GM12878 (cell line): ENCODE measurements around the gene GOPC. TPM values are rescaled to one million over a fixed set of nuclear protein-coding genes. Genes with fewer than 3 reads are reported as not detected.

Experiments used
- ATAC-seq: fragments of 200-7000 bp; cut with Tn5 transposase; 3 replicates; pipeline ENCODE4 v1.9.1; 2020; ENCODE audit warnings: mild to moderate bottlenecking, moderate library complexity
- BruUV-seq: library from RNA; stranded (reverse); fragments of 400-500 nt; replicated peaks from 2 replicates; lab custom pipeline; 2021; lab: Mats Ljungman, UMichigan
- CTCF ChIA-PET: fragments of 300-600 bp; sonication (Branson Sonifier 250); formaldehyde crosslinking; extraction: SDS; loops from one replicate; lab custom pipeline; 2021; ENCODE audit warnings: inconsistent platforms; lab: Yijun Ruan, JAX
- POLR2A ChIA-PET: fragments of 350-600 bp; formaldehyde crosslinking; extraction: SDS; loops from one replicate; lab custom pipeline; 2021; ENCODE audit warnings: inconsistent platforms; lab: Charles Lee
- RAD21 ChIA-PET: fragments of 300-600 bp; sonication (Branson Sonifier 250); formaldehyde crosslinking; loops from one replicate; lab custom pipeline; 2023; ENCODE audit warnings: antibody characterized with exemption; ENCODE audit not compliant: unreplicated experiment; lab: Charles Lee
- SMC1A ChIA-PET: fragments of 300-600 bp; sonication (Branson Sonifier 250); formaldehyde crosslinking; loops from one replicate; lab custom pipeline; 2023; ENCODE audit not compliant: unreplicated experiment, uncharacterized antibody; lab: Charles Lee
- DNase-seq: peaks from one replicate; pipeline ENCODE4 v3.0.0-alpha.2; 2011; ENCODE audit warnings: low read depth, low spot score
- FAIRE-seq: peaks from 3 replicates; lab custom pipeline; 2011; peaks lifted over from hg19 to GRCh38; lab: Jason Lieb, UNC
- H2AFZ ChIP-seq: 2 replicates; pipeline ENCODE4 v1.6.0; 2011; ENCODE audit warnings: low read depth, low read length, control low read depth; ENCODE audit not compliant: control insufficient read depth
- H3K27ac ChIP-seq: 2 replicates; pipeline ENCODE4 v1.5.1; 2011; ENCODE audit warnings: control low read depth; ENCODE audit not compliant: control insufficient read depth, insufficient read depth
- H3K27me3 ChIP-seq, 2 experiments: replicated peaks in 1 of 2; 2 replicates each; pipeline versions ENCODE4 v1.6.0 to v1.6.1; 2011; ENCODE audit warnings: low read length in 1 of 2; ENCODE audit not compliant: control insufficient read depth in 2 of 2, insufficient read depth in 2 of 2
- H3K36me3 ChIP-seq, 2 experiments: 2 replicates each; pipeline ENCODE4 v1.5.1; 2011; ENCODE audit warnings: low read length in 1 of 2; ENCODE audit not compliant: control insufficient read depth in 2 of 2, insufficient read depth in 2 of 2
- H3K4me1 ChIP-seq: 2 replicates; pipeline ENCODE4 v1.6.1; 2011; ENCODE audit warnings: mild to moderate bottlenecking, low read length, moderate library complexity, mixed read lengths; ENCODE audit not compliant: control insufficient read depth, insufficient read depth
- H3K4me2 ChIP-seq: 2 replicates; pipeline ENCODE4 v1.6.0; 2011; ENCODE audit warnings: control low read depth; ENCODE audit not compliant: control insufficient read depth, insufficient read depth
- H3K4me3 ChIP-seq: fragments of 200-600 bp; sonication (generic); 2 replicates; pipeline ENCODE4 v1.5.1; 2016
- H3K79me2 ChIP-seq: 2 replicates; pipeline ENCODE4 v1.6.0; 2011; ENCODE audit warnings: low read length; ENCODE audit not compliant: control insufficient read depth, insufficient read depth
- H3K9ac ChIP-seq: 2 replicates; pipeline ENCODE4 v1.8.0; 2011; ENCODE audit warnings: low read length, control low read depth, mixed read lengths; ENCODE audit not compliant: control insufficient read depth, insufficient read depth
- H3K9me3 ChIP-seq: replicated peaks from 3 replicates; pipeline ENCODE4 v1.5.1; 2011; ENCODE audit warnings: mild to moderate bottlenecking, low read length; ENCODE audit not compliant: control insufficient read depth, insufficient read depth
- H4K20me1 ChIP-seq: 2 replicates; pipeline ENCODE4 v1.6.0; 2011; ENCODE audit not compliant: control insufficient read depth, insufficient read depth
- IKZF1 ChIP-seq: fragments of 450-650 bp; conservative IDR thresholded peaks from 2 replicates; pipeline ENCODE4 v1.6.1; 2017; ENCODE audit warnings: antibody characterized with exemption, mild to moderate bottlenecking
- JUNB ChIP-seq: IDR thresholded peaks from 2 replicates; pipeline ENCODE4 v1.6.1; 2016; ENCODE audit warnings: antibody characterized with exemption, mild to moderate bottlenecking
- MLLT1 ChIP-seq: fragments of 450-650 bp; IDR thresholded peaks from 2 replicates; pipeline ENCODE4 v1.6.1; 2016; ENCODE audit warnings: mild to moderate bottlenecking
- MXI1 ChIP-seq: fragments of 150-350 bp; IDR thresholded peaks from 2 replicates; pipeline ENCODE4 v1.6.1; 2011; ENCODE audit warnings: low read depth, mild to moderate bottlenecking, inconsistent platforms, low read length, improper control_type of control experiment
- PBX3 ChIP-seq: IDR thresholded peaks from 2 replicates; pipeline ENCODE4 v1.6.1; 2011; ENCODE audit warnings: mild to moderate bottlenecking, low read depth, low read length, moderate library complexity; ENCODE audit not compliant: insufficient replicate concordance
- POLR2A ChIP-seq: IDR thresholded peaks from 2 replicates; pipeline ENCODE4 v1.6.1; 2011; ENCODE audit warnings: low read depth, mild to moderate bottlenecking, low read length
- YY1 ChIP-seq: IDR thresholded peaks from 2 replicates; pipeline ENCODE4 v1.6.1; 2011; ENCODE audit warnings: low read depth, mild to moderate bottlenecking, low read length
- WGBS: methylation state at CpG from one replicate; pipeline ENCODE4 v1.1.6; 2016; ENCODE audit warnings: low lambda C conversion rate; ENCODE audit not compliant: insufficient replicate concordance, insufficient coverage; ENCODE audit errors: missing lambda C conversion rate; 5-methylcytosine and 5-hydroxymethylcytosine counted together
- in situ Hi-C: fragments of 300-500 bp; cut with MboI; formaldehyde crosslinking; loops from 9 replicates; pipeline ENCODE4 v1.14.3; 2018; ENCODE audit warnings: mixed read lengths
- intact Hi-C: fragments of 100-400 bp; cut with micrococcal nuclease; formaldehyde crosslinking; loops from one replicate; pipeline ENCODE4 v1.14.2; 2022; ENCODE audit not compliant: unreplicated experiment
- polyA plus RNA-seq, 11 experiments: library from polyadenylated mRNA; depleted of rRNA in 4 of 11; unstranded in 6 of 11; stranded (reverse) in 5 of 11; fragments of >200 nt; fragmentation: Nextera tagmentation in 4 of 11; fragmentation: Illumina TruSeq in 1 of 11; extraction: Ambion mirVana in 4 of 11; extraction: Trizol in 1 of 11; gene quantifications; 1 replicate in 1 of 11; 2 replicates in 10 of 11; pipeline versions ENCODE4 v1.2.1 to v1.2.3, GENCODE V29; 2011 to 2016; ENCODE audit warnings: inconsistent platforms in 2 of 11, missing spikeins in 2 of 11, low read depth in 1 of 11
- total RNA-seq, 4 experiments: library from RNA; depleted of rRNA in 3 of 4; stranded (reverse); fragments of >200 nt in 3 of 4; fragmentation: Illumina TruSeq in 1 of 4; extraction: Trizol in 1 of 4; gene quantifications; 2 replicates each; pipeline versions ENCODE4 v1.2.1 to v1.2.3, GENCODE V29; 2013 to 2021

The GOPC gene
- total and polyA plus RNA-seq, 10 of the 15 experiments (the other 5 are each of a cell fraction or from before 2014, with no cell fraction given), result 5.8 to 28.5 (median 18.0) TPM

- intact Hi-C loops (no loop called here), in situ Hi-C loops (no loop called here)
- ChIA-PET SMC1A (interaction anchor here (2.2 kb wide), 1 partner anchor 9 kb away, joined by 8 read pairs; no protein-coding TSS in a partner anchor), RAD21 (no interaction called here), CTCF (interaction anchor here (1.0 to 1.1 kb wide), 2 partner anchors 9 to 248 kb away, joined by 3 read pairs; no protein-coding TSS in a partner anchor), POLR2A (no interaction called here)
- Histone ChIP-seq H3K79me2 (no peaks in the 10 kb centered on the region), H3K4me1 (no peaks in the 10 kb centered on the region), H4K20me1 (no peaks in the 10 kb centered on the region), H3K27ac (no peak overlapping the region), H3K4me3 (no peak overlapping the region), H2AFZ (no peak overlapping the region), H3K36me3 (no peaks in the 10 kb centered on the region), H3K27me3 (no peaks in the 10 kb centered on the region), H3K4me2 (no peak overlapping the region), H3K9me3 (no peaks in the 10 kb centered on the region), H3K9ac (no peak overlapping the region)
- DNase-seq (no peak), FAIRE-seq (no peak), ATAC-seq (no peak)
- no TSS peak for BruUV-seq
- no peak for TF ChIP-seq YY1
- no peak for TF ChIP-seq IKZF1
- 0% methylated on average over 1 of the region's 1 CpG for WGBS
Observed at GRCh38 chr6:117629119-117629660, 26.9 kb upstream of the GOPC start.

GRCh38 chr6:117627533-117627932 is 25.2 kb upstream of the GOPC start:
- ChIA-PET SMC1A (no interaction called here), RAD21 (no interaction called here), CTCF (no interaction called here), POLR2A (no interaction called here)
- Histone ChIP-seq H3K79me2 (no peaks in the 10 kb centered on the region), H3K36me3 (no peaks in the 10 kb centered on the region), H3K27ac (no peak overlapping the region), H3K27me3 (no peaks in the 10 kb centered on the region), H3K9ac (no peak overlapping the region), H2AFZ (no peak overlapping the region), H3K4me3 (no peak overlapping the region), H3K4me1 (no peaks in the 10 kb centered on the region), H3K9me3 (no peaks in the 10 kb centered on the region; the same call in 2 of the 3 replicates), H3K4me2 (no peak overlapping the region), H4K20me1 (no peaks in the 10 kb centered on the region)
- DNase-seq, result no peak
- TF ChIP-seq JUNB, result no peak
- TF ChIP-seq PBX3, result no peak
- TF ChIP-seq MLLT1, result no peak
- no peak for TF ChIP-seq MXI1
- TF ChIP-seq POLR2A, result no peak
- no TSS peak for BruUV-seq
- in situ Hi-C loops, result no loop called here
- FAIRE-seq, result no peak
- ATAC-seq, result no peak
- intact Hi-C loops, result no loop called here
